Neural progenitor cell (in vitro differentiated cells): ENCODE data around the gene ARHGAP15. TPM values are rescaled to one million over a fixed set of nuclear protein-coding genes. Genes with fewer than 3 reads are reported as not detected.

Source experiments
- DNase-seq: peaks from one replicate; pipeline ENCODE4 v3.0.0-alpha.2; 2016; ENCODE audit warnings: low spot score
- H2AFZ ChIP-seq: fragments of 200-600 bp; sonication (generic); replicated peaks from 2 replicates; pipeline ENCODE4 v1.6.1; 2016; ENCODE audit warnings: antibody characterized with exemption
- H3F3A ChIP-seq: fragments of 200-600 bp; sonication (generic); 2 replicates; pipeline ENCODE4 v1.6.1; 2016; ENCODE audit warnings: antibody characterized with exemption, low read depth
- H3K27ac ChIP-seq: fragments of 200-600 bp; sonication (generic); 2 replicates; pipeline ENCODE4 v1.5.1; 2016; ENCODE audit warnings: mild to moderate bottlenecking
- H3K27me3 ChIP-seq: fragments of 200-600 bp; sonication (generic); 2 replicates; pipeline ENCODE4 v1.6.1; 2016; ENCODE audit warnings: mild to moderate bottlenecking, moderate library complexity
- H3K36me3 ChIP-seq: fragments of 200-600 bp; sonication (generic); 2 replicates; pipeline ENCODE4 v1.5.1; 2016
- H3K4me1 ChIP-seq: fragments of 200-600 bp; sonication (generic); 2 replicates; pipeline ENCODE4 v1.6.1; 2016; ENCODE audit warnings: mixed run types
- H3K4me2 ChIP-seq: fragments of 200-600 bp; sonication (generic); 2 replicates; pipeline ENCODE4 v1.6.1; 2016
- H3K4me3 ChIP-seq: fragments of 200-600 bp; sonication (generic); 2 replicates; pipeline ENCODE4 v1.5.1; 2016
- H3K79me2 ChIP-seq: fragments of 200-600 bp; sonication (generic); 2 replicates; pipeline ENCODE4 v1.6.1; 2016; ENCODE audit warnings: low read depth
- H3K9ac ChIP-seq: fragments of 200-600 bp; sonication (generic); 2 replicates; pipeline ENCODE4 v1.6.1; 2016
- H3K9me3 ChIP-seq: fragments of 200-600 bp; sonication (generic); 2 replicates; pipeline ENCODE4 v1.5.1; 2016; ENCODE audit warnings: low read depth
- H4K20me1 ChIP-seq: fragments of 200-600 bp; sonication (generic); 2 replicates; pipeline ENCODE4 v1.6.1; 2016; ENCODE audit warnings: low read depth
- H3K27ac Mint-ChIP-seq: 3 replicates; pipeline ENCODE4 v1.8.0; 2021; ENCODE audit warnings: mixed read lengths
- H3K27me3 Mint-ChIP-seq: 2 replicates; pipeline ENCODE4 v1.8.0; 2022; ENCODE audit warnings: low read depth, mild to moderate bottlenecking, inconsistent platforms, moderate library complexity, mixed read lengths; ENCODE audit not compliant: insufficient read depth
- H3K36me3 Mint-ChIP-seq: 3 replicates; pipeline ENCODE4 v1.8.0; 2021; ENCODE audit warnings: mixed read lengths
- H3K4me1 Mint-ChIP-seq: 3 replicates; pipeline ENCODE4 v1.8.0; 2021; ENCODE audit warnings: mixed read lengths
- H3K4me3 Mint-ChIP-seq: 3 replicates; pipeline ENCODE4 v1.8.0; 2021; ENCODE audit warnings: mild to moderate bottlenecking, moderate library complexity, mixed read lengths
- H3K9me3 Mint-ChIP-seq: 3 replicates; pipeline ENCODE4 v1.8.0; 2020; ENCODE audit warnings: mixed read lengths
- EZH2 ChIP-seq: fragments of 200-600 bp; sonication (generic); IDR thresholded peaks from 2 replicates; pipeline ENCODE4 v1.6.1; 2017; ENCODE audit warnings: antibody characterized with exemption, mild to moderate bottlenecking, moderate library complexity
- EZH2phosphoT487 ChIP-seq: fragments of 200-600 bp; sonication (generic); IDR thresholded peaks from 2 replicates; pipeline ENCODE4 v1.6.1; 2017; ENCODE audit warnings: antibody characterized with exemption
- total RNA-seq: library from RNA; depleted of rRNA; stranded (reverse); fragments of >200 nt; gene quantifications from 2 replicates; pipeline ENCODE4 v1.2.3, GENCODE V29; 2015; ENCODE audit warnings: low replicate concordance
- TF ChIP-seq, protein P1 (sequence below): fragments of 200-600 bp; sonication (generic); IDR thresholded peaks from 2 replicates; pipeline ENCODE4 v1.5.1; 2017; ENCODE audit warnings: antibody characterized with exemption, mild to moderate bottlenecking

ARHGAP15 gene
- total RNA-seq, 1 donor from 2014 or later: 5.9 TPM

DNA sequence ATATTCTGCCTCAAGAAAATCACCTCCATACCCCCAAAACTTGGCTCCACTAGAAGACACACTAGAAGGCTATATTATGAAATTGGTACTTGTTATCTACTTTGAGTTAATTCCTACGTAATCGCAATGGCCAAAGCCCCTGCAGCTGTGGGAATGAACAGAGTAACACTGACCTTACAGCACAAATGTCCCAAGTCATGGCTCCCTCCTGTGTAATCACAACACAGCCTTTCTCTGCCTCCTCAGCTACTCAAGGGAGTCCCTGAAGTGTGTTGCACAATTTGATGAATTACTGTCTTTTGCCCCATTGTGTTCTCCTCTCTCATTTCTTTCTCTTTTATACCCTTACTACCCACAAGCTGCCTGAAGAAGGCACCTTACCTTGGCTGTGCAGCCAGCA, 375.2 kb downstream of the ARHGAP15 start:
- no peak overlapping the region for H3K4me2 ChIP-seq
- H3K9ac ChIP-seq: no peak overlapping the region
- no peaks in the 10 kb centered on the region for H3F3A ChIP-seq
- no peaks in the 10 kb centered on the region for H3K79me2 ChIP-seq
- no peaks in the 10 kb centered on the region for H3K27me3 ChIP-seq
- no peak overlapping the region for H3K4me3 ChIP-seq
- DNase-seq: no peak
- H3K4me1 ChIP-seq: no peaks in the 10 kb centered on the region
- TF ChIP-seq EZH2phosphoT487 (no peak), EZH2 (no peak)
- TF ChIP-seq, protein P1, sequence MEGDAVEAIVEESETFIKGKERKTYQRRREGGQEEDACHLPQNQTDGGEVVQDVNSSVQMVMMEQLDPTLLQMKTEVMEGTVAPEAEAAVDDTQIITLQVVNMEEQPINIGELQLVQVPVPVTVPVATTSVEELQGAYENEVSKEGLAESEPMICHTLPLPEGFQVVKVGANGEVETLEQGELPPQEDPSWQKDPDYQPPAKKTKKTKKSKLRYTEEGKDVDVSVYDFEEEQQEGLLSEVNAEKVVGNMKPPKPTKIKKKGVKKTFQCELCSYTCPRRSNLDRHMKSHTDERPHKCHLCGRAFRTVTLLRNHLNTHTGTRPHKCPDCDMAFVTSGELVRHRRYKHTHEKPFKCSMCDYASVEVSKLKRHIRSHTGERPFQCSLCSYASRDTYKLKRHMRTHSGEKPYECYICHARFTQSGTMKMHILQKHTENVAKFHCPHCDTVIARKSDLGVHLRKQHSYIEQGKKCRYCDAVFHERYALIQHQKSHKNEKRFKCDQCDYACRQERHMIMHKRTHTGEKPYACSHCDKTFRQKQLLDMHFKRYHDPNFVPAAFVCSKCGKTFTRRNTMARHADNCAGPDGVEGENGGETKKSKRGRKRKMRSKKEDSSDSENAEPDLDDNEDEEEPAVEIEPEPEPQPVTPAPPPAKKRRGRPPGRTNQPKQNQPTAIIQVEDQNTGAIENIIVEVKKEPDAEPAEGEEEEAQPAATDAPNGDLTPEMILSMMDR: no peak
- Mint-ChIP-seq H3K4me3 (no peak overlapping the region), H3K9me3 (no peaks in the 10 kb centered on the region), H3K4me1 (peaks cover 5% of the 10 kb centered on the region), H3K27me3 (no peaks in the 10 kb centered on the region), H3K27ac (no peak overlapping the region), H3K36me3 (no peaks in the 10 kb centered on the region)
- H2AFZ ChIP-seq: no peak overlapping the region
- H3K9me3 ChIP-seq: no peaks in the 10 kb centered on the region
- no peaks in the 10 kb centered on the region for H3K36me3 ChIP-seq
- no peaks in the 10 kb centered on the region for H4K20me1 ChIP-seq
- H3K27ac ChIP-seq: no peak overlapping the region

GRCh38 chr2:143505542-143505941, 376.3 kb downstream of the ARHGAP15 start:
- no peak overlapping the region for H3K9ac ChIP-seq
- no peaks in the 10 kb centered on the region for H3K27me3 ChIP-seq
- no peak overlapping the region for H2AFZ ChIP-seq
- Mint-ChIP-seq H3K27ac (no peak overlapping the region), H3K27me3 (no peaks in the 10 kb centered on the region), H3K36me3 (no peaks in the 10 kb centered on the region), H3K9me3 (peaks cover 2% of the 10 kb centered on the region), H3K4me3 (no peak overlapping the region), H3K4me1 (peaks cover 5% of the 10 kb centered on the region)
- DNase-seq: no peak
- no peak for TF ChIP-seq EZH2
- no peaks in the 10 kb centered on the region for H3K79me2 ChIP-seq
- H3K4me3 ChIP-seq: no peak overlapping the region
- no peaks in the 10 kb centered on the region for H3K36me3 ChIP-seq
- no peaks in the 10 kb centered on the region for H4K20me1 ChIP-seq
- H3K4me1 ChIP-seq: no peaks in the 10 kb centered on the region
- H3K9me3 ChIP-seq: no peaks in the 10 kb centered on the region
- H3K27ac ChIP-seq: no peak overlapping the region
- H3K4me2 ChIP-seq: no peak overlapping the region
- no peaks in the 10 kb centered on the region for H3F3A ChIP-seq

DNA sequence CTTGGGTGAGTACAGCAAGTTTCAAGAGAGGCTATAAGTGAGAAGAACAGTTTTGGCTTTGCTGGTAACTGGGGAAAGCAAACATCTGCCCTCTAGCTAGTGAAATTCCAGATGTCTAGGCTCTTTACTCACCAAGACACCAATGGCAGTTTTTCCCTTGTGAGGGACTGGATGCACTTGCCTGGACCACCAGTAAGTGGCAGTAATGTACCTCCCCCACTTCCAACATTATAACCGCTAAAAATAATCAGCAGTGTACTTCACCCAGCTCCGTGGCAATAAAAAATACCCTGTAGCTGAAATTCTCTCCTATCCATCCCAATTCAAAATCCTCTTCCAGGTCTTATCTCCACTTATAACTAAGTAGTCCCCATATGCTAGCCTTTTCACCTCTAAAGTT, 383.9 kb downstream of the ARHGAP15 start:
- no peaks in the 10 kb centered on the region for H3K36me3 Mint-ChIP-seq
- Histone ChIP-seq H3K79me2 (no peaks in the 10 kb centered on the region), H3K4me2 (no peak overlapping the region), H3K27ac (no peak overlapping the region), H3F3A (no peaks in the 10 kb centered on the region), H2AFZ (no peak overlapping the region), H3K9ac (no peak overlapping the region), H4K20me1 (no peaks in the 10 kb centered on the region), H3K9me3 (no peaks in the 10 kb centered on the region), H3K36me3 (no peaks in the 10 kb centered on the region), H3K27me3 (no peaks in the 10 kb centered on the region), H3K4me1 (no peaks in the 10 kb centered on the region), H3K4me3 (no peak overlapping the region)
- H3K4me3 Mint-ChIP-seq: no peak overlapping the region
- H3K27ac Mint-ChIP-seq: no peak overlapping the region
- TF ChIP-seq EZH2phosphoT487: no peak
- TF ChIP-seq, protein P1: peak; percentile 84
- TF ChIP-seq EZH2: no peak
- DNase-seq: peak; percentile 67
- H3K27me3 Mint-ChIP-seq: no peaks in the 10 kb centered on the region
- peaks cover 2% of the 10 kb centered on the region for H3K9me3 Mint-ChIP-seq
- no peaks in the 10 kb centered on the region for H3K4me1 Mint-ChIP-seq

DNA sequence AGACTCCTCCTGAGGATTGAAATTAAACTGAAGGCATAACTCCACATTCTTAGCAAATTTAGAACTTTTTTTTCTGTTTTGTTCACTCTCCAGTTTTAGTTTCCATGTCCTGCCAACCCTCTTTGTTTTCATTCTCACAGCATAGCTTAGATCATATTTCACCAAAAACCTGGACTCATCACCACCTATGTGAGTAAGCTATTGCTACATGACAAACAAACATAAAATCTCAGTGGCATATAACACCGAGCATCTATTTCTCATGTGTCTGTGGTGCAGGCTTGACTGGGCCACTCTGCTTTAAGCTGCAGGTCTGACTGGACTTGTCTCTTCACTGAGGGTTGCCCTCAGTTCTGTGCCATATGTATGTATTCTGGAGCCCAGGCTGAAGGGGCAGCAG, 385.2 kb downstream of the ARHGAP15 start:
- TF ChIP-seq EZH2: no peak
- no peak for TF ChIP-seq EZH2phosphoT487
- TF ChIP-seq, protein P1: no peak
- DNase-seq: no peak
- Histone ChIP-seq H3K4me2 (no peak overlapping the region), H3F3A (no peaks in the 10 kb centered on the region), H3K9ac (no peak overlapping the region), H3K79me2 (no peaks in the 10 kb centered on the region), H3K36me3 (no peaks in the 10 kb centered on the region), H3K9me3 (no peaks in the 10 kb centered on the region), H3K4me1 (no peaks in the 10 kb centered on the region), H3K4me3 (no peak overlapping the region), H2AFZ (no peak overlapping the region), H4K20me1 (no peaks in the 10 kb centered on the region), H3K27ac (no peak overlapping the region), H3K27me3 (no peaks in the 10 kb centered on the region)
- Mint-ChIP-seq H3K27me3 (no peaks in the 10 kb centered on the region), H3K27ac (no peak overlapping the region), H3K4me1 (no peaks in the 10 kb centered on the region), H3K36me3 (no peaks in the 10 kb centered on the region), H3K4me3 (no peak overlapping the region), H3K9me3 (peaks cover 2% of the 10 kb centered on the region)
